Nephron (organoid): ENCODE results near the gene DTNB.

Source experiments
- H3K27ac Mint-ChIP-seq, 3 experiments: 2 replicates each; pipeline ENCODE4 v1.8.0; 2020; ENCODE audit warnings: mixed read lengths in 3 of 3, mild to moderate bottlenecking in 2 of 3, moderate library complexity in 1 of 3
- H3K27me3 Mint-ChIP-seq: 2 replicates; pipeline ENCODE4 v1.8.0; 2021; ENCODE audit warnings: low read depth, mild to moderate bottlenecking, moderate library complexity, mixed read lengths
- H3K36me3 Mint-ChIP-seq: 2 replicates; pipeline ENCODE4 v1.8.0; 2020; ENCODE audit warnings: low read depth, mixed read lengths
- H3K4me1 Mint-ChIP-seq: 2 replicates; pipeline ENCODE4 v1.8.0; 2020; ENCODE audit warnings: mixed read lengths
- H3K4me3 Mint-ChIP-seq, 3 experiments: 2 replicates each; pipeline ENCODE4 v1.8.0; 2020; ENCODE audit warnings: mild to moderate bottlenecking in 3 of 3, mixed read lengths in 3 of 3, moderate library complexity in 2 of 3
- H3K9me3 Mint-ChIP-seq: 2 replicates; pipeline ENCODE4 v1.8.0; 2020; ENCODE audit warnings: mixed read lengths
- TF ChIP-seq, protein P1 (sequence below), 3 experiments: fragments of 200-600 bp; sonication (generic); IDR thresholded peaks; one replicate each; pipeline ENCODE4 v1.5.0; 2021; ENCODE audit warnings: antibody characterized with exemption in 3 of 3; ENCODE audit not compliant: unreplicated experiment in 3 of 3

The DTNB gene

GRCh38 chr2:25651066-25651465, 22.3 kb downstream of the DTNB start:
- no peaks in the 10 kb centered on the region for H3K4me1 Mint-ChIP-seq
- H3K4me3 Mint-ChIP-seq, result no peak overlapping the region
- H3K9me3 Mint-ChIP-seq, result no peaks in the 10 kb centered on the region
- no peak overlapping the region for H3K27ac Mint-ChIP-seq
- TF ChIP-seq, protein P1, sequence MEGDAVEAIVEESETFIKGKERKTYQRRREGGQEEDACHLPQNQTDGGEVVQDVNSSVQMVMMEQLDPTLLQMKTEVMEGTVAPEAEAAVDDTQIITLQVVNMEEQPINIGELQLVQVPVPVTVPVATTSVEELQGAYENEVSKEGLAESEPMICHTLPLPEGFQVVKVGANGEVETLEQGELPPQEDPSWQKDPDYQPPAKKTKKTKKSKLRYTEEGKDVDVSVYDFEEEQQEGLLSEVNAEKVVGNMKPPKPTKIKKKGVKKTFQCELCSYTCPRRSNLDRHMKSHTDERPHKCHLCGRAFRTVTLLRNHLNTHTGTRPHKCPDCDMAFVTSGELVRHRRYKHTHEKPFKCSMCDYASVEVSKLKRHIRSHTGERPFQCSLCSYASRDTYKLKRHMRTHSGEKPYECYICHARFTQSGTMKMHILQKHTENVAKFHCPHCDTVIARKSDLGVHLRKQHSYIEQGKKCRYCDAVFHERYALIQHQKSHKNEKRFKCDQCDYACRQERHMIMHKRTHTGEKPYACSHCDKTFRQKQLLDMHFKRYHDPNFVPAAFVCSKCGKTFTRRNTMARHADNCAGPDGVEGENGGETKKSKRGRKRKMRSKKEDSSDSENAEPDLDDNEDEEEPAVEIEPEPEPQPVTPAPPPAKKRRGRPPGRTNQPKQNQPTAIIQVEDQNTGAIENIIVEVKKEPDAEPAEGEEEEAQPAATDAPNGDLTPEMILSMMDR (IDR thresholded peaks at IDR 0.05; ENCODE audit: unreplicated experiment in 3 of 3), result no peak
- H3K36me3 Mint-ChIP-seq, result peaks cover 28% of the 10 kb centered on the region
- no peaks in the 10 kb centered on the region for H3K27me3 Mint-ChIP-seq

DNA sequence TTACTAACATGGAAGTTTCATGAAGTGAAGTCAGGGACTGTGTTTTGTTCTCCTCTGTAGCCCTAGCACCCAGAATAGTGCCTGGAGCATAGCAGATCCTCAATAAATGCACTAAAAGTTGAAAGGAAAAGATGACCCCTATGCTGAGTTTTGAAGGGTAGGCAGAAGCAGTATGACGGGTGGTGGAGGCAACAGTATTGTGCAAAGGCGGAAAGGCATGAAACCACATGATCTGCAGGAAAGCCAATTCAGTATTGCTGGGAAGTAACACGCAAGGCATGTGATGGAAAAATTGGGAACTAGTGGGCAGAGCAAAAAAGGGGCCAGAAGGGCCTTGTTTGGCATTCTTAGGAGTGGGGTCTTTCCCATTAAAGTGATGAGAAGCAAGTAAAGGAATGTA, 23.1 kb downstream of the DTNB start:
- Mint-ChIP-seq H3K27ac (no peak overlapping the region), H3K4me3 (no peak overlapping the region), H3K27me3 (no peaks in the 10 kb centered on the region), H3K36me3 (peaks cover 28% of the 10 kb centered on the region), H3K9me3 (no peaks in the 10 kb centered on the region), H3K4me1 (no peaks in the 10 kb centered on the region)
- TF ChIP-seq, protein P1 (IDR thresholded peaks at IDR 0.05; ENCODE audit: unreplicated experiment in 3 of 3), result no peak

DNA sequence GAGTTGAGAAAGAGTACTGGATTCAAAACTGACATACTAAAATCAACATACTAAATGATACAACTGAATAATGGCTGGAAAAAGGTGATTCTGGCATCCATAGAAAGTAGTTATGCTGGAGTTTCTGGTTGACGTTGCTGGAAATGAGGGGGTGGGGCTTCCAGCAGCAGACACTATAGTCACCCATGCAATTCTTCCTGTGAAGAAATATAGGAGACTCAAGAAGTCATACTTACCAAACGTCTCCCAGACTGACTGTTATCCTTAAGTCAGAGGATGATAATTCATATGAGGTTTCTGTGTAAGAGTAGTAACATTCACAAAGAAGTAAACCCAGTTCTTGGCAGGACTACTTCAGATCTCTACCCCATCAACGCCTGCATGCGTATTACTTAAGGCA, 23.6 kb downstream of the DTNB start:
- no peaks in the 10 kb centered on the region for H3K4me1 Mint-ChIP-seq
- H3K9me3 Mint-ChIP-seq, result no peaks in the 10 kb centered on the region
- no peak overlapping the region for H3K27ac Mint-ChIP-seq
- H3K36me3 Mint-ChIP-seq, result peaks cover 29% of the 10 kb centered on the region
- no peak overlapping the region for H3K4me3 Mint-ChIP-seq
- no peaks in the 10 kb centered on the region for H3K27me3 Mint-ChIP-seq
- TF ChIP-seq, protein P1 (IDR thresholded peaks at IDR 0.05; ENCODE audit: unreplicated experiment in 3 of 3), result no peak

DNA sequence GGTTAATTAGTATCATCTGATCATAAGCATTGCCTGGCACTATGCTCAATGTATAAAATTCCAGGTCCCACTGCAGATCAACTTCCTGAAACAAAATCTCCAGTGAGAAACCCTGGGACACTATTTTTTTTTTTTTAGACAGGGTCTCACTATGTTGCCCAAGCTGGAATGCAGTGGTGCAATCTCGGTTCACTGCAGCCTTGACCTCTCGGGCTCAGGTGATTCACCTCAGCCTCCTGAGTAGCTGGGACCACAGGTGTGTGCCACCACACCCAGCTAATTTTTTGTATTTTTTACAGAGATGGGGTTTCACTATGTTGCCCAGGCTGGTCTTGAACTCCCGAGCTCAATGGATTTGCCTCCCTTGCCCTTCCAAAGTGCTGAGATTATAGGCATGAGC, 31.1 kb downstream of the DTNB start:
- TF ChIP-seq, protein P1 (IDR thresholded peaks at IDR 0.05; ENCODE audit: unreplicated experiment in 3 of 3), result no peak
- no peak overlapping the region for H3K27ac Mint-ChIP-seq
- H3K4me3 Mint-ChIP-seq, result no peak overlapping the region
- H3K9me3 Mint-ChIP-seq, result peaks cover 3% of the 10 kb centered on the region
- no peaks in the 10 kb centered on the region for H3K4me1 Mint-ChIP-seq
- H3K27me3 Mint-ChIP-seq, result no peaks in the 10 kb centered on the region
- H3K36me3 Mint-ChIP-seq, result peaks cover 33% of the 10 kb centered on the region

GRCh38 chr2:25639696-25640095, 33.7 kb downstream of the DTNB start:
- H3K27ac Mint-ChIP-seq, result no peak overlapping the region
- H3K4me3 Mint-ChIP-seq, result no peak overlapping the region

GRCh38 chr2:25639131-25639530, 34.2 kb downstream of the DTNB start:
- Mint-ChIP-seq H3K27ac (no peak overlapping the region), H3K36me3 (peaks cover 39% of the 10 kb centered on the region), H3K9me3 (peaks cover 5% of the 10 kb centered on the region), H3K4me3 (no peak overlapping the region), H3K27me3 (no peaks in the 10 kb centered on the region), H3K4me1 (no peaks in the 10 kb centered on the region)
- TF ChIP-seq, protein P1 (IDR thresholded peaks at IDR 0.05; ENCODE audit: unreplicated experiment in 3 of 3), result no peak

More at GRCh38 chr2:25639696-25640095, 33.7 kb downstream of the DTNB start:
- TF ChIP-seq, protein P1 (IDR thresholded peaks at IDR 0.05; ENCODE audit: unreplicated experiment in 3 of 3), result no peak
- H3K36me3 Mint-ChIP-seq, result peaks cover 42% of the 10 kb centered on the region
- no peaks in the 10 kb centered on the region for H3K27me3 Mint-ChIP-seq
- H3K4me1 Mint-ChIP-seq, result no peaks in the 10 kb centered on the region
- H3K9me3 Mint-ChIP-seq, result peaks cover 5% of the 10 kb centered on the region
